ENCODE results near the gene RPA3. TPM values are rescaled to one million over a fixed set of nuclear protein-coding genes. Genes with fewer than 3 reads are reported as not detected.
A peak's percentile ranks its signal among the peaks of the same experiment; 100 is the strongest.
"Not testable (repeated sequence)": the region's sequence is repeated elsewhere in the genome, so short reads cannot be mapped to it uniquely, and the experiment has no call there.

The RPA3 gene
- total RNA-seq, 2 donors from 2014 or later, result 44.9 to 53.3 TPM

GRCh38 chr7:7681191-7681935, 37.0 kb downstream of the RPA3 start:
- intact Hi-C loops (cut with DNase I), result loop anchor here (5.0 kb wide), 2 partner anchors 81 to 356 kb away; no protein-coding TSS in a partner anchor
- TF ChIP-seq CTCF (IDR thresholded peaks at IDR 0.05), result peak; percentile 53
- Histone ChIP-seq H3K4me3 (no peak overlapping the region), H3K9me3 (no peaks in the 10 kb centered on the region), H3K4me1 (peaks cover 4% of the 10 kb centered on the region), H3K36me3 (no peaks in the 10 kb centered on the region), H3K27me3 (no peaks in the 10 kb centered on the region), H3K27ac (no peak overlapping the region), H3K9ac (ENCODE audit: low read depth in 2 of 2, low read length in 2 of 2) (no peak overlapping the region)
- peak; percentile 69 for DNase-seq

DNA sequence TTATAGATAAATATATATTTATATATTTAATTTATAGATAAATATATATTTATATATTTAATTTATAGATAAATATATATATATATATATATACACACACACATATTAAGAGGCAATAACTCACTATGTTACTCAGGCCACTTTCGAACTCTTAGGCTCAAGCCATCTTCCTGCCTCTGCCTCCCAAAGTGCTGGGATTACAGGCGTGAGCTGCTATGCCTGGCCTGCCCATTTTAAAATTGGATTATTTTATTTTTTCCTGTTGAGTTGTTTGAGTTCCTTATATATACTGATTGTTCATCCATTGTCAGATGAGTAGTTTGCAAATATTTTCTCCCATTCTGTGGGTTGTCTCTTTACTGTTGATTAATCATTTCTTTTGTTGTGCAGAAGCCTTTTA, 38.8 kb downstream of the RPA3 start:
- DNase-seq; H3K27ac ChIP-seq; H3K9ac ChIP-seq (ENCODE audit: low read depth in 2 of 2, low read length in 2 of 2); H3K4me1 ChIP-seq; H3K27me3 ChIP-seq; H3K4me3 ChIP-seq; H3K9me3 ChIP-seq; H3K36me3 ChIP-seq: not testable (repeated sequence)
- intact Hi-C loops (cut with DNase I), result loop anchor here (5.0 to 10.0 kb wide), 3 partner anchors 83 to 545 kb away; no protein-coding TSS in a partner anchor

DNA sequence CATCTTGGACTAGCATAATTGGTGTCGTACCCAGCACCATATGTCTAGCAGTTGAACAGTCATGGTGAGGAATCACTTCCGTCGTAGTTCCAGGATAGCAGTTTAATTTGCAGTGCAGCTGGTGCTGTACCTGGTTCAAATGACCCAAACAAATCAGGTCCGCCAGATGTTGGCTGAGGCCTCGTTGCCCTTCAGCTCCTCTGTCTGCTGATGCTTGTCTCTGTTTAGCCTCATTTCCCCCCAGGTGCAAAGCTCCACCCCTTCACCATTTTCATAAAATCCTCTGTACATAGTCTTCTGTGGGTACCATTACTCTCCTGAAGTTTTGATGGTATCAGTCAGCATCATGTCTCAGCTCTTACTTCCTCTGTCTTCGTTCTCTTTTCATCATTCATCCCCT, 42.7 kb downstream of the RPA3 start:
- H3K4me1 ChIP-seq, result no peaks in the 10 kb centered on the region
- no peaks in the 10 kb centered on the region for H3K27me3 ChIP-seq
- H3K27ac ChIP-seq, result no peak overlapping the region
- TF ChIP-seq CTCF (IDR thresholded peaks at IDR 0.05), result no peak
- H3K9ac ChIP-seq (ENCODE audit: low read depth in 2 of 2, low read length in 2 of 2), result no peak overlapping the region
- no peak for DNase-seq
- H3K36me3 ChIP-seq, result no peaks in the 10 kb centered on the region
- H3K4me3 ChIP-seq, result no peak overlapping the region
- no peaks in the 10 kb centered on the region for H3K9me3 ChIP-seq
- intact Hi-C loops (cut with DNase I), result loop anchor here (10.0 kb wide), 1 partner anchor 549 kb away; no protein-coding TSS in a partner anchor

- Histone ChIP-seq H3K36me3 (no peaks in the 10 kb centered on the region), H3K27ac (no peak overlapping the region), H3K4me3 (no peak overlapping the region), H3K9me3 (no peaks in the 10 kb centered on the region), H3K4me1 (no peaks in the 10 kb centered on the region), H3K27me3 (no peaks in the 10 kb centered on the region), H3K9ac (ENCODE audit: low read depth in 2 of 2, low read length in 2 of 2) (no peak overlapping the region)
- DNase-seq, result no peak
- intact Hi-C loops (cut with DNase I), result loop anchor here (10.0 kb wide), 1 partner anchor 552 kb away; no protein-coding TSS in a partner anchor
- no peak for TF ChIP-seq CTCF (IDR thresholded peaks at IDR 0.05)
Observed at GRCh38 chr7:7673240-7673550, 45.2 kb downstream of the RPA3 start.

DNA sequence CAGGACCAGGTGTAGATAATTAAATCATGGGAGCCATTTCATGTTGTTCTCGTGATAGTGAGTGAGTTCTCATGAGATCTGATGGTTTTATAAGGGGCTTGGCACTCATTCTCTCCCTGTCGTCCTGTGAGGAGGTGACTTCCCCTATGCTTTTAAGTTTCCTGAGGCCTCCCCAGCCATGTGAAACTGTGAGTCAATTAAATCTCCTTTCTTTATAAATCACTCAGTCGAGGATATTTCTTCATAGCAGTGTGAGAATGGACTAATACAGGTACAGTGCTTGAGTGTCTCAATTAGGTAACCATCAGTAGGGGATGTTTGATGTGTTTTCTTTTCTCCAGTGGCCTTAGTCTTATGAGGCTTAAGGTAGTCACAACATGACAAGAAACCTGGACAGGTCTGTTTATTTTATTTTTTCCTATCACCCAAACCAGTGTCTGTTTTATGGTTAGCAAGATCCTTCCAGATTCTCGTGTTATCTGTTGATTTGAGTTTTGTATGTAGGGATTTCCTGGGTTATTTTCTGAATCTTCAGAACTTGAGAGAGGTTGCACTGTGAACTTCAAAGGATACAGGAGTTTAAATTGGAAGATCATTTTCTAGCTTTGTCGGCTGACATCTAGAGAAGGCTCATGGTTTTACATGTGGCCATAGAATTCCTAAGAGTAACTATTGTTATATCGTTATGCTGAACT, 45.7 kb downstream of the RPA3 start:
- TF ChIP-seq CTCF (IDR thresholded peaks at IDR 0.05), result no peak
- intact Hi-C loops (cut with DNase I), result loop anchor here (10.0 kb wide), 1 partner anchor 552 kb away; no protein-coding TSS in a partner anchor
- Histone ChIP-seq H3K9me3 (no peaks in the 10 kb centered on the region), H3K9ac (ENCODE audit: low read depth in 2 of 2, low read length in 2 of 2) (no peak overlapping the region), H3K27me3 (no peaks in the 10 kb centered on the region), H3K4me1 (no peaks in the 10 kb centered on the region), H3K36me3 (no peaks in the 10 kb centered on the region), H3K4me3 (no peak overlapping the region), H3K27ac (no peak overlapping the region)
- no peak for DNase-seq

- H3K36me3 ChIP-seq, result no peaks in the 10 kb centered on the region
- no peak overlapping the region for H3K4me3 ChIP-seq
- no peaks in the 10 kb centered on the region for H3K4me1 ChIP-seq
- intact Hi-C loops (cut with DNase I), result loop anchor here (10.0 kb wide), 1 partner anchor 553 kb away; no protein-coding TSS in a partner anchor
- H3K27me3 ChIP-seq, result no peaks in the 10 kb centered on the region
- no peak overlapping the region for H3K27ac ChIP-seq
- TF ChIP-seq CTCF (IDR thresholded peaks at IDR 0.05), result no peak
- H3K9me3 ChIP-seq, result no peaks in the 10 kb centered on the region
- H3K9ac ChIP-seq (ENCODE audit: low read depth in 2 of 2, low read length in 2 of 2), result no peak overlapping the region
- DNase-seq, result no peak
Observed at GRCh38 chr7:7671361-7671760, 47.0 kb downstream of the RPA3 start.

All from colonic mucosa (tissue), 4 donors.